KBM-7 (cell line): Measurements from ENCODE around the gene NKX6-2.
"Not testable (repeated sequence)": the region's sequence is repeated elsewhere in the genome, so short reads cannot be mapped to it uniquely, and the experiment has no call there.

Experiments used
- DNase-seq: peaks from one replicate; pipeline ENCODE4 v3.0.0-alpha.2; 2015
- in situ Hi-C: fragments of 300-500 bp; cut with MboI; formaldehyde crosslinking; loops from 2 replicates; pipeline ENCODE4 v1.14.3; 2020; ENCODE audit warnings: low sequenced_read_pairs, low pct_unique_long_range_greater_than_20kb, mixed read lengths

NKX6-2 gene

DNA sequence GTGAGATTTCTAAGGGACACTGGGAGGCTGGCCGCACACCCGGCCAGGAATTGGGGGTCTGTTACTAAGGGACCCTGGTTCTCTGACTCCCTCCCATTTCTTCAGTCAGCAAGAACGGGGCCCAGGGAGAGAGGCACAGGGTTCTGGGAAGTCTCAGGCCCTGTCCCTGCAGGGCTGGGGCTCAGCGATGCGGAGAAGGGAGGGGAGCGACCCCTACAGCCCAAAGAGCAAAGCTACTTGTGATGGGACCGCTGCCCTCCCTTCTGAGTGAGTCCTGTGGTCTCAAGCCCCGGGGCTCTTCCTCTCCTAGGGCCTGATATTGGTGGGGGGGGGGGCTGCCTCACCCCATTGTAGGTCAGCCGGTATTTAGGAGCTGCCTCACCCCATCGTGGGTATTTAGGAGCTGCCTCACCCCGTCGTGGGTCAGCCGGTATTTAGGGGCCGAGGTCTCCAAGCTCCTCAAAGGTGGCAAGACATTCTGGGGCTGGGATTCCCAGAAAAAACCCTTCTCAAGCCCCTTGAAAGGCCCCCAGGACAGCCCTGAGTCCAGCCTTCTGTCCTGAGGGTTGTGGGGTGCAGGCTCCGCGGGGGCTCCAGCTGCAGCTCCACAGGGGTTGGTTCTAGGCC is 16.9 kb upstream of the NKX6-2 start:
- in situ Hi-C loops: no loop called here

DNA sequence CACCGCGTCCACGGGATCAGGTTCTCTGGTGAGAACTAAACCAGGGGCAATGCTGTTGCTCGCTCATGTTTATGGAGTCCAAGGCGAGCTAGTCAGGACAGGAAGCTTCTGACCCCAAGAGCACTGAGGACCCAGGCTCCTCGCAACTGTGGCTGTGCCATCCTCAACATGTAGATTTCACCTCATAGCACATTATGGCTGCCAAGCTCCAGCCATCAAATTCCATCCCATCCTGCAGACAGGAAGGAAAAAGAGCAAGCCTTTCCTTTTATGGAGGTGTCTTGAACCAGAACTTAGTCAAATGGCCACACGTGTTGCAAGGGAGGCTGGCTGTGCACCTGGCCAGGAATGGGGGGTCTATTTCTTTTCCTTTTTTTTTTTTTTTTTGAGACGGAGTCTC is 16.1 kb upstream of the NKX6-2 start:
- DNase-seq: no peak
- in situ Hi-C loops: no loop called here

More for the DNA sequence above, 16.9 kb upstream of the NKX6-2 start:
- DNase-seq: no peak

- no peak for DNase-seq
- in situ Hi-C loops: no loop called here
These were observed 13.9 kb upstream of the NKX6-2 start for GRCh38 chr10:132799865-132800264.

DNA sequence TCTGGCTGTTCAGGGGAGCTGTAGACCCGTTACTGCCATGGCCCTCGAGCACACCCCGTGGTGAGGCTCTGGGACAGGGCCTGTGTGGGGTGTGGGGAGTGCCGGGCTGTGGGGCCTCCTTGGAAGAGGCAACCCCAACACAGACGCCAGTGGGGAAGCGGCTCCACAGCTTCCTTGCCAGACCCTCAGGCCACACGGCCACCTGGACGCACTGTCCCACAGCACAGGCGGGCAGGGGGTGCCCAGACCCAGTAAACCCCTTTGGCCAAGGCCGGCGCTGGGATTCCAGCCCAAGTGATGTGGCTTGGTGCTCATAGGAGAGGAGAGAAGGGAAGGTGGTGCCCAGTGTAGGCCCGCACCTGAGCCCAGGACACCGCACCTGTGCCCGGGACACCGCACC is 12.9 kb upstream of the NKX6-2 start:
- in situ Hi-C loops: no loop called here

DNA sequence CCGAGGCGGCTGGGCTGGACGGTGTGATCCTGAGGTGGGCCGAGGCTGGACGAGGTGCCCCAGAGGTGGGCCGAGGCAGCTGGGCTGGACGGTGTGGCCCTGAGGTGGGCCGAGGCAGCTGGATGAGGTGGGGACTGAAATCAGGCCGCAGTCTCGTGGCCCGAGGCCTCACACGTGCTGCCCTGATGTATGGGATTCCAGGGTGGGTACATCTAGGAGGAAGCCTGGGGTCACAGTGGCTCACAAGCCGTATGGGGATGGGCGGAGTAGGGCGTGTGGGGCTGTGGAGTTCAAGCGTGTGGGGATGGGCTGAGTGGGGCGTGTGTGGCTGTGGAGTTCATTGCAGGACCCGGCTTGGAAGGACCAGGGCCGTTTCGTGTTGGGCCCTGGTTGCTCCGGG is 12.5 kb upstream of the NKX6-2 start:
- no peak for DNase-seq
- in situ Hi-C loops: no loop called here

More for the DNA sequence above, 12.9 kb upstream of the NKX6-2 start:
- no peak for DNase-seq

DNA sequence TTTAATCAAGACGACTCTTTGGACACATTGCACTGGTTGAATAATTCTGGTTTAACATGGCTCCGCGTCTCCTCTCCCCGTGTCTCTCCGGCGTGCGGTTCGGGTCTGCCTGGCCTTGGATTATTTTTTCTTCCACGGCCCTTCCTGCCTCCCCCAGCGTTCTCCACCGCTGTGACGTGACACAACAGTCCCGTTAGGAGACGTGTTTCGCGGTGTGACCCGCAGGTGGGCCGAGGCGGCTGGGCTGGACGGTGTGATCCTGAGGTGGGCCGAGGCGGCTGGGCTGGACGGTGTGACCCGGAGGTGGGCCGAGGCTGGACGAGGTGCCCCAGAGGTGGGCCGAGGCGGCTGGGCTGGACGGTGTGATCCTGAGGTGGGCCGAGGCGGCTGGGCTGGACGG is 12.0 kb upstream of the NKX6-2 start:
- in situ Hi-C loops, DNase-seq: not testable (repeated sequence)

GRCh38 chr10:132796846-132797245 is 10.9 kb upstream of the NKX6-2 start:
- no peak for DNase-seq
- in situ Hi-C loops: no loop called here

DNA sequence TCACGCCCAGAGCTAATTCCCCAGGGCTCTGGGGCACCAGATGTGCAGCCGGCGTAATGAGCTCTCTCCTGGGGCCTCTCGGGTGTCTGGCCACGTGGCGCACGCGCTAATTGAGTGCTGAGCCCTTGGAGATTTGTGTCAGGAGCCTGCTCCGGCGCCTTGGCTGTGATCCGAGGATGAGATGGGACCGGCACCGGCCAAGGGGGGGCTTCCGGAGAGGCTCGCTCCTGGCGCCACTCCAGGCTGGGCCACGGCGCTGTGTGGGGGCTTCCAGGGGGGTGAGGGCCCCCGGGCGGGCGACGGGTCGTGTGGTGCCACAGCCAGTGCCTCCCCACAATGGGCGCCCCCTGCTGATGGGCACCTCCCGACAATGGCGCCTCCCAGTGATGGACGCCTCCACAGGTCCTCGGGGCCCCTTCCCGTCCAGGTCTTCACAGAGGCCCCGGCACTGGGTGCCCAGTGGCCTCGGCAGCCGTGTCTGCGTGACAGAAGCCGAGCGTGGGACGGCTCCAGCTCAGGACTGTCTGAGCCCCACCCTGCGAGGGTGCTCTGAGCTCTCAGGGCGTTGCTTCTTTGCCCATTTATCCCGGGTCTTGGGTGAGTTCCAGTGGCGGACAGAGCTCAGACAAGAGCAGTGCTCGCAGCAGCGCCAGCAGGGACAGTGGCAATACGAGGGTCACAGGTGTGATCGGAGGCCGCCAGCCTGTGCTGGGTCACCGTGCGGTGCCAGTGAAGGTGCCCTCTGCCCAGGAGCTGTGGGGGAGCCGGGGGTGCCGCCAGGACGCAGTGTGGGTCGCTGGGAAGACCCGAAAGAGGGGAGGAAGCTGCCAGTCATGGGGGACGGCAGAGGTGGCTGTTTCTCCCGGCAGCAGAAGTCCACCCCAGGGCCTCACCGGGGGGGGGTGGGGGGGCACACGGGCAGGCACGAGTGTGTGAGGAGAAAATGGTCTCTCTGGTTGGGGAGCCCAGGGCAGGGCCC is 8.2 kb upstream of the NKX6-2 start:
- DNase-seq: no peak
- in situ Hi-C loops: no loop called here

DNA sequence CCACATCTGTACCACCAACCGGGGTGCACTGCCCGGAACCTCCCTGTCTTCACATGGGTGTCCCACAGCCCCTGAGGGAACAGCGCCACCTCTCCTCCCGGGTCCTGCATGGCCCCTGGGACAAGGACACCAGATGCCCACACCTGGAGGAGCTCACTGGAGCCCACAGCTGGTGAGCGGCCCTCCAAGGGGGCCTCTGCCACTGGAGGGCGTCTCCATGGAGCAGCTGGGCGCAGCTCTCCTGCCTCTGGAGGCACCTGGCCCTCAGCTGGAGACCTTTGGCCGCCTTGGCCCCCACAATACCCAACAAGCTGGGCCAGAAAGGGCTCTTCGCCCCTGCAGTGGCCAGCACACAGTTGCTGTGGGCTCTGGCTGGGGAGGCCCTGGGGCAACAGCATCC is 7.3 kb upstream of the NKX6-2 start:
- in situ Hi-C loops: no loop called here
- DNase-seq: no peak

- no peak for DNase-seq
- in situ Hi-C loops: no loop called here
These were observed 6.8 kb upstream of the NKX6-2 start for GRCh38 chr10:132792796-132793195.

- DNase-seq, in situ Hi-C loops: not testable (repeated sequence)
These were observed 6.2 kb upstream of the NKX6-2 start for GRCh38 chr10:132792099-132792498.

- DNase-seq: no peak
- in situ Hi-C loops: no loop called here
These were observed 5.2 kb upstream of the NKX6-2 start for GRCh38 chr10:132790934-132791829.

GRCh38 chr10:132790470-132790869 is 4.5 kb upstream of the NKX6-2 start:
- no peak for DNase-seq
- in situ Hi-C loops: no loop called here

GRCh38 chr10:132789659-132790148 is 3.8 kb upstream of the NKX6-2 start:
- DNase-seq: no peak
- in situ Hi-C loops: no loop called here

DNA sequence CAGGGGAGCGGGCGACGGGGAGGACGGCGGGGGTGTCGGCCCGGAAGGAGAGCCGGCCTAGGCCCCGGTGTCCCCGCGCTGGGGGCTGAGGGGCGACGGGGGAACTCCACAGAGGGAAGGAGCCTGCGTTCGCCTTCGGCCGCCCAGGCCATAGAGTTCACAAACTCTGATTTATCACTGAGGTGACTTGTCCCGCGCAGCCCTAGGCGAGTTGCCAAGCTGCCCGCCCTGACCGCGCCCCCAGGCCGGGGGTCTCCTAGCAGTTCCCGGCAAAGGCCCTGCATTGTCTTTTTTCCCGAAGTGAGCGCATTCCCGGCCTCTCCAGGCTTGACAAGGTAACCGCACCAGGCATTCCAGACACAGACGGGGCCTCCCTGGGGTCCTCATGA is 2.9 kb upstream of the NKX6-2 start:
- DNase-seq: no peak
- in situ Hi-C loops: no loop called here

- DNase-seq: no peak
These were observed 2.4 kb upstream of the NKX6-2 start for GRCh38 chr10:132788180-132788830.

DNA sequence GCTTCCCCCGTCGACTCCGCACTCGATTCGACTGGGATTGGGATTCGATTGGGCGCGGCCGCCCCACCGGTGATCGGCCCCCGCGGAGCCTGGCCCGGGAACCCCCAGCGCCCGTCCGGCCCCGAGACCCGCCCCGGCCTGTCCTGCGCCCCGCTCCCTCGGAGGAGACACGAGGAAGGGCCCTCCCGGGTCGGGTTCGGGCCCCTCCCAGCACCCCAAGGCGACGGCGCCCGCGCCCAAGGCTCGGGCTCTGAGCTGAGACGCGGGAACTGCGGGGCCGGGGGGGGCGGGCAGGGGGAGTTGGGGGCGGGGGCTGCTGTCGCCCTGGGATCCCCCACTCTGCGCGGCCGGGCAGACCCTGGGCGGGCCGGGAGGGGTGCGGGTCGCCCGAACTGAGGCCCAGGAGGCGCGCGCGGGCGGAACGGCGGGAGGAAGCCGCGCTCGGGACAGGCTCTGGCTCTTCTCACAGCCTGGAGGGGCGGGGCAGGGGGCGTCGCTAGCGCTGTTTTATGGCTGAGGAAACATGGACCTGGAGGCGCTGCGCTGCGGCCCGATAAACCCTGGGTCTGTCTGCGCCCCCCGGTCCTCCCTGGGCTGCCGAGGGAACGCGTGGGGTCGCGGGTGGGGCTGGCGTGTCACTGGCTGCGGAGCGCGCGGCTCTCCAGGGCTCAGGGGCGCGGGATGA is 1.7 kb upstream of the NKX6-2 start:
- in situ Hi-C loops: no loop called here
- no peak for DNase-seq

More at GRCh38 chr10:132788180-132788830, 2.4 kb upstream of the NKX6-2 start:
- in situ Hi-C loops: no loop called here

- in situ Hi-C loops: no loop called here
- no peak for DNase-seq
These were observed 1.0 kb upstream of the NKX6-2 start for GRCh38 chr10:132786884-132787494.
